Activated naive CD8-positive, alpha-beta T cell treated with anti-CD3 and anti-CD28 coated beads, Interleukin-2, amount 50 U/mL, for 24 hours (primary cell): ENCODE results near the gene SLC7A14.

Source experiments
- ATAC-seq: fragments of 150-1000 bp; cut with Tn5 transposase; one replicate; pipeline ENCODE4 v1.10.0; 2021
- DNase-seq: peaks from one replicate; pipeline ENCODE4 v3.0.0; 2021
- H3K27ac Mint-ChIP-seq: one replicate; pipeline ENCODE4 v1.8.0; 2021; ENCODE audit warnings: mild to moderate bottlenecking, mixed read lengths
- H3K27me3 Mint-ChIP-seq: one replicate; pipeline ENCODE4 v1.8.0; 2021; ENCODE audit warnings: mixed read lengths
- H3K36me3 Mint-ChIP-seq: one replicate; pipeline ENCODE4 v1.8.0; 2021; ENCODE audit warnings: low read depth, mixed read lengths
- H3K4me1 Mint-ChIP-seq: one replicate; pipeline ENCODE4 v1.8.0; 2021; ENCODE audit warnings: mixed read lengths
- H3K4me3 Mint-ChIP-seq: one replicate; pipeline ENCODE4 v1.8.0; 2021; ENCODE audit warnings: mild to moderate bottlenecking, moderate library complexity, mixed read lengths
- H3K9me3 Mint-ChIP-seq: one replicate; pipeline ENCODE4 v1.8.0; 2021; ENCODE audit warnings: mixed read lengths

The SLC7A14 gene

GRCh38 chr3:170566413-170566812, 19.5 kb downstream of the SLC7A14 start:
- H3K36me3 Mint-ChIP-seq: no peaks in the 10 kb centered on the region
- DNase-seq: no peak
- H3K27me3 Mint-ChIP-seq: peaks cover 22% of the 10 kb centered on the region
- H3K9me3 Mint-ChIP-seq: no peaks in the 10 kb centered on the region
- no peak overlapping the region for H3K27ac Mint-ChIP-seq
- peaks cover 8% of the 10 kb centered on the region for H3K4me1 Mint-ChIP-seq
- no peak for ATAC-seq
- no peak overlapping the region for H3K4me3 Mint-ChIP-seq

DNA sequence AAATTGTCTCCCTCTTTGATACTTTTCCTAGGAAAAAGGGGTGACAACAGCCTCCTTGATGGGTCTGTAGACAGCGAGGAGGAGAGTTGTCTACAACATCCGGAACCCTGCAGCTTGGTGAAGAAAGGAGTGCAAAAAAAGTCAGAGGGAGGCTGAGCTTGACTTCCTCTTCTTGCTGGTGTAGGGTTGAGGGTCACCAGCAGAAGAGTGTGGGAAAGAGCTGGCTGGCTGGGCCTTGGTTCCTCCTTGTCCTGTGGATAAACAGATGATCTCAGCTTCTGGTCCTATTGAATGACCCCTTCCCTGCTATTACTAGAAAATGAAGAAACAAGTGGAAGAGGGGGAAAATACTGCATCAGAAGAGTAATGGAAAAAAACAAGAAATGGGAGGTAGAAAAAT, 20.4 kb downstream of the SLC7A14 start:
- no peak for DNase-seq
- peaks cover 11% of the 10 kb centered on the region for H3K4me1 Mint-ChIP-seq
- no peak overlapping the region for H3K4me3 Mint-ChIP-seq
- ATAC-seq: no peak
- H3K27ac Mint-ChIP-seq: no peak overlapping the region
- peaks cover 17% of the 10 kb centered on the region for H3K27me3 Mint-ChIP-seq
- H3K36me3 Mint-ChIP-seq: no peaks in the 10 kb centered on the region
- no peaks in the 10 kb centered on the region for H3K9me3 Mint-ChIP-seq

DNA sequence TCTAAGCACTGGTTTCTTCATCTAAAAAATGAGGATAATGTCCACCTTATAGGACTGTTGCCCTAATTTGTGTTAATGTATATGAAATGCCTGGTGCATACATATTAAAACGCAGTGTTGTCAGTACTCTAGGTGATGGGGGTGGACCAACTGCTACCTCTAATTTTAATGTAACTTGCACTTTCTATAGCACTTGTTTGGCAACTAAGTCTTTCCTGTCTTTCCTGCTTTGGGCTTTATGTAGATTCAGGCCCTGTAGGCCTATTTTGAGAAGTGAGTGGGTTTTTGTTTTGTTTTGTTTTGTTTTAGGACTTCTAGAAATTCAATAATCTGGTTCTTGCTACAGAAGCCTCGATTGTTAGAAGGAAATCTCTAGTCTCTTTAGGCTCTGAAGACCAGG, 21.2 kb downstream of the SLC7A14 start:
- DNase-seq (no peak), ATAC-seq (no peak)
- Mint-ChIP-seq H3K27ac (no peak overlapping the region), H3K4me1 (peaks cover 11% of the 10 kb centered on the region), H3K4me3 (no peak overlapping the region), H3K9me3 (no peaks in the 10 kb centered on the region), H3K36me3 (no peaks in the 10 kb centered on the region), H3K27me3 (peaks cover 14% of the 10 kb centered on the region)

DNA sequence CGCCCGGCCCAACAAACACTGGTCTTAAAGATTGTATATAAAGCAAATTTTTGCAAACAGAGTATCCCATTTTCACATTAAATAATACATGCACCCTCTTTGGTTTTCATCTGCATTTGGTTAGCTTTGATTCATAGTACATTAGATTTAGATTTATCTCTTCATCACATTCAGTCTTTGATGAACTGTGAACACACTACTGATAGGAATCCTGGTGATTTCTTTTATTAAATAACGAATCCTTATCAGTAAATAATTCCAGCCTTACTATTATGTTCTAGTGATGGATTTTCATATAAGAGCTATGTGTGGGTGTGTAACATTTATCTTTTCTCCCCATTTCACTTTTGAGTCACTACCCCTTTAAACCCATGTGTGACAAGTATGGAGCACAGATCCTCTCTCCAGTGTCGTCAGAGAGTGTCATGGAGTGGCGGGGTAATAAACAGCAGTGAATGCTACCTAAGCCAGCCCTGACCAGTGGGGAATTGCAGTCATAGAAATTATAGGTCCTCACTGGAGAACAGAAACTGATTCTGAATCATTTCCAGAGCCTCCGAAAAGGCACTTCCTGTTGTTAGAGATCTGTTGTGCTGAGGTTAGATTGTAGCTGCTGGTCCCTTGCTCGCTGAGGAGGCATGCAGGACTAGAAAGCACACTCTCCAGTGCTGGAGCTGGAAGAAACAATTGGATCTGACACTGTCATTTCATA, 22.0 kb downstream of the SLC7A14 start:
- no peak for DNase-seq
- Mint-ChIP-seq H3K4me3 (no peak overlapping the region), H3K36me3 (no peaks in the 10 kb centered on the region), H3K9me3 (no peaks in the 10 kb centered on the region), H3K4me1 (peaks cover 11% of the 10 kb centered on the region), H3K27me3 (peaks cover 19% of the 10 kb centered on the region), H3K27ac (no peak overlapping the region)
- peak; percentile 90 for ATAC-seq

DNA sequence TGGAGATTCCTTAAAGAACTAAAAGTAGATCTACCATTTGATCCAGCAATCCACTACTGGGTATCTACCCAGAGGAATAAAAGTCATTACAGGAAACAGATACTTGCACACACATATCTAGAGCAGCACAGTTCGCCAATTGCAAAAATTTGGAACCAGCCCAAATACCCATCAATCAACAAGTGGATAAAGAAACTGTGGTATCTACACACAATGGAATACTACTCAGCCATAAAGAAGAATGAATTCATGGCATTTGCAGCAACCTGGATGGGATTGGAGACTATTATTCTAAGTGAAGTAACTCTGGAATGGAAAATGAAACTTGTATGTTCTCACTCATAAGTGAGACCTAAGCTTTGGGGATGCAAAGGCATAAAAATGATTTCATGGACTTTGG, 23.8 kb downstream of the SLC7A14 start:
- no peak overlapping the region for H3K4me3 Mint-ChIP-seq
- H3K27me3 Mint-ChIP-seq: peaks cover 26% of the 10 kb centered on the region
- no peaks in the 10 kb centered on the region for H3K36me3 Mint-ChIP-seq
- H3K27ac Mint-ChIP-seq: no peak overlapping the region
- ATAC-seq (no peak), DNase-seq (no peak)
- peaks cover 11% of the 10 kb centered on the region for H3K4me1 Mint-ChIP-seq
- H3K9me3 Mint-ChIP-seq: no peaks in the 10 kb centered on the region

GRCh38 chr3:170560717-170561382, 25.0 kb downstream of the SLC7A14 start:
- no peak for ATAC-seq
- H3K36me3 Mint-ChIP-seq: no peaks in the 10 kb centered on the region
- no peak overlapping the region for H3K4me3 Mint-ChIP-seq
- no peaks in the 10 kb centered on the region for H3K9me3 Mint-ChIP-seq
- H3K4me1 Mint-ChIP-seq: peaks cover 11% of the 10 kb centered on the region
- no peak for DNase-seq
- peaks cover 26% of the 10 kb centered on the region for H3K27me3 Mint-ChIP-seq
- H3K27ac Mint-ChIP-seq: peak overlapping the region; percentile 13

- no peaks in the 10 kb centered on the region for H3K9me3 Mint-ChIP-seq
- peaks cover 11% of the 10 kb centered on the region for H3K4me1 Mint-ChIP-seq
- ATAC-seq (no peak), DNase-seq (no peak)
- no peaks in the 10 kb centered on the region for H3K36me3 Mint-ChIP-seq
- peaks cover 24% of the 10 kb centered on the region for H3K27me3 Mint-ChIP-seq
- H3K4me3 Mint-ChIP-seq: no peak overlapping the region
- no peak overlapping the region for H3K27ac Mint-ChIP-seq
Observed at GRCh38 chr3:170560296-170560695, 25.6 kb downstream of the SLC7A14 start.

GRCh38 chr3:170558427-170558826, 27.4 kb downstream of the SLC7A14 start:
- DNase-seq: no peak
- H3K4me1 Mint-ChIP-seq: peaks cover 2% of the 10 kb centered on the region
- no peak for ATAC-seq
- no peak overlapping the region for H3K4me3 Mint-ChIP-seq
- H3K27me3 Mint-ChIP-seq: peaks cover 32% of the 10 kb centered on the region
- H3K36me3 Mint-ChIP-seq: no peaks in the 10 kb centered on the region
- no peaks in the 10 kb centered on the region for H3K9me3 Mint-ChIP-seq
- no peak overlapping the region for H3K27ac Mint-ChIP-seq

- no peaks in the 10 kb centered on the region for H3K4me1 Mint-ChIP-seq
- no peak overlapping the region for H3K4me3 Mint-ChIP-seq
- no peak for ATAC-seq
- H3K27ac Mint-ChIP-seq: no peak overlapping the region
- no peaks in the 10 kb centered on the region for H3K9me3 Mint-ChIP-seq
- no peak for DNase-seq
- H3K36me3 Mint-ChIP-seq: no peaks in the 10 kb centered on the region
- H3K27me3 Mint-ChIP-seq: peaks cover 25% of the 10 kb centered on the region
Observed at GRCh38 chr3:170555329-170555728, 30.5 kb downstream of the SLC7A14 start.

DNA sequence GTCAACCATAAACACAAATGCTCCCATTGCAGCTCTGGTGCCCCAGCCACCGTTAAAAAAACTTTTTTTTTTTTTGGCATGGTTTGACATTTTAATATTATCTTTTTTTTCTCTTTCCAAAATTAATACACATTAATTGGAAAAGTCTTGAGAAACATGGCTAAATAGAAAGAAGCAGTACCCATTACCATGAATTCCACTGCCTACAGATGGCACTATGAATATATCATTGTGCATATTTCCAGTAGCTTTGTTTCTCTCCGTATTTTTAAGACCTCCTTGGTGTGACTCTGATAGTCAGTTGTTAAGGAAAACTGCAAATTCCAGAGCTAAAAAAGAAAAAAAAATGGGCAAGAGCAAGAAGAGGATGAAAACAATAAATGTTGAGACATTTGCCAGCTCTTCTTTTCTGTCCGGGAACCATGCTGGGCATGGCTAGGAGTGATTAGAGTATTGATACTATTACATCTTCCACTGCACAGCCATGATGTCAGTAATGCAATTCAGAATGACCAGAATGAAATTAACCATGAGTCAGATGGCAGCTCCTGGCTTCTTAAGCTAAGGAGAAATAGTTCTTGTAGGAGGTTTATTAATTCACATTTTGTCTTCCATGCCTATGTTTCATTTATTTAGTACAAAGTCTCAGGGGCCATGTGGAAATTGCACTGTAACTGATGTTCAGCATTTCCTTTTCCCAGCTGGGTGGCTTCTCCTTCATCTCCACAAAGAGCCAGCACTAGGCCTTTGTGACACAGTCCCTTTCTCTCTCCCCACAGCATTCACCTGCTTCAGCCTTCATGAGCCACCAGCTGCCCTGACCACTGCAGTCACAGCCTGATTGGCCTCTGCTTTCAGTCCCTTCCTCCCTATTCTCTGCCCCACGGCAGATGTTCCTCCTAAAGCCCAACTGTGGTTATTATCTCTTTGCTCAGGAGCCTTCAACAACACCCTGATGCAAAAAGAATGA, 31.8 kb downstream of the SLC7A14 start:
- Mint-ChIP-seq H3K27ac (no peak overlapping the region), H3K9me3 (no peaks in the 10 kb centered on the region), H3K27me3 (peaks cover 20% of the 10 kb centered on the region), H3K36me3 (no peaks in the 10 kb centered on the region), H3K4me1 (no peaks in the 10 kb centered on the region), H3K4me3 (no peak overlapping the region)
- DNase-seq (no peak), ATAC-seq (no peak)

- Mint-ChIP-seq H3K27ac (no peak overlapping the region), H3K36me3 (no peaks in the 10 kb centered on the region), H3K27me3 (peaks cover 23% of the 10 kb centered on the region), H3K4me3 (no peak overlapping the region), H3K9me3 (no peaks in the 10 kb centered on the region), H3K4me1 (no peaks in the 10 kb centered on the region)
- ATAC-seq (no peak), DNase-seq (no peak)
Observed at GRCh38 chr3:170551252-170551651, 34.6 kb downstream of the SLC7A14 start.

DNA sequence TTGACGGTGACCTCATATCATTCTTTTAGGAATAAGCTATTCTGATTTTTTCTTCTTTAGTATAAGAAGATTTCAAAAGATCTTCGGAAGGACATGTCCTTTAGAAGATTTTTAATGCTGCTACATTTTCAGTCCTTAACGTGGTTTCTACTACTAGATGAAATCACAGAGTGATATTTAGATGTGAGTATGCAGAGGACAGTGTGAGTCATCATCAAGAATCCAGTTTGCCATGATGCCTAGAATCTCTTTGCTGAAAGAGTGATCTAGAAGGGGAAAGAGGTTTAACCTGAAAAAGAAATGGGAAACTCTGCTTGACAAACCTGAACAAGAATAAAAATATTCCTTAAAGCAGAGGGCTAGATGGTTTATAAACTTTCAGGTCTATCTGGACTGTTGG, 43.2 kb downstream of the SLC7A14 start:
- ATAC-seq: no peak
- Mint-ChIP-seq H3K4me1 (no peaks in the 10 kb centered on the region), H3K27ac (no peak overlapping the region), H3K27me3 (peaks cover 32% of the 10 kb centered on the region), H3K4me3 (no peak overlapping the region), H3K9me3 (no peaks in the 10 kb centered on the region), H3K36me3 (no peaks in the 10 kb centered on the region)
- no peak for DNase-seq

- DNase-seq (no peak), ATAC-seq (no peak)
- Mint-ChIP-seq H3K4me1 (no peaks in the 10 kb centered on the region), H3K27ac (no peak overlapping the region), H3K4me3 (no peak overlapping the region), H3K9me3 (no peaks in the 10 kb centered on the region), H3K36me3 (no peaks in the 10 kb centered on the region), H3K27me3 (peaks cover 29% of the 10 kb centered on the region)
Observed at GRCh38 chr3:170539897-170540296, 46.0 kb downstream of the SLC7A14 start.

DNA sequence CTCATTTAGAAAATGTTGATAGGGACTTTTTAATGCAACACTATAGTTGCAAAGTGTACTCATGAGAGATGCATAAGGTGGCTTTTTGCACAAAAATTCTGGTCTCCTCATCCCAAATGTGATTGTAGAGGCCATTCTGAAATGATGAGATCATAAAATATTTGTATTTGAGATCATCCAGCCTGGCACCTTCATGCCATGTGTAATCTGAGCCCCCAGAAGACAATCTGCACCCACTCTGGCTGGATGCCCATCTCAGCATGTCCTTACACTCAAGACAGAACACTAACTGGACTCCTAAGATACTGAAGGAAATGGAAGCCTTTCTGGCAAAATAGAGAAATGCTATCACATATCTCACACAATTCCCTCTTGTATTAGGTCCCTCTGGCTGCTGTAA, 49.2 kb downstream of the SLC7A14 start:
- Mint-ChIP-seq H3K9me3 (no peaks in the 10 kb centered on the region), H3K27ac (no peak overlapping the region), H3K4me1 (no peaks in the 10 kb centered on the region), H3K27me3 (peaks cover 21% of the 10 kb centered on the region), H3K4me3 (no peak overlapping the region), H3K36me3 (no peaks in the 10 kb centered on the region)
- DNase-seq (no peak), ATAC-seq (no peak)

DNA sequence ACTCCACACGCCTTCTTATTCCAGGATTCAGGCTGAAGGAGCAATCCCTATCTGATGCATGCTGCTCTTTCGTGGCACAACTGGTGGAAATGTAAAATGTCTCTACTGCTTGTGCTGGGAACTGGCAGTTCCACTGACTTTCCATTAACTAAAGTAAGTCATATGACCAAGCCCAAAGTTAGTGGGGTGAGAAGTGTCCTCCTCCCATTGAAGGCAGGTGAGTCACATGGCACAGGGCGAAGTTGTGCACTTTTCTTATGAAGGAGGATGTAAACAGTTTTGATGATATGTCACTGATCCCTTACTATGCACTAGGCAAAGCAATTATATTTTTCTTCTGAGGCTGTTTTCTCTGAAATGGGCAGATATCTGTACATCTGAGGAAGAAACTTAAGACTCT, 51.6 kb downstream of the SLC7A14 start:
- Mint-ChIP-seq H3K4me3 (no peak overlapping the region), H3K4me1 (no peaks in the 10 kb centered on the region), H3K27ac (no peak overlapping the region), H3K9me3 (no peaks in the 10 kb centered on the region), H3K36me3 (no peaks in the 10 kb centered on the region), H3K27me3 (peaks cover 15% of the 10 kb centered on the region)
- ATAC-seq (no peak), DNase-seq (no peak)
